HepG2 (cell line): Measurements from ENCODE around the gene ECM1. TPM values are rescaled to one million over a fixed set of nuclear protein-coding genes. Genes with fewer than 3 reads are reported as not detected.

Experiments
- CEBPB ChIP-seq: IDR thresholded peaks from 2 replicates; pipeline ENCODE4 v1.6.1; 2011; ENCODE audit warnings: low read depth, low read length, improper control_type of control experiment, borderline replicate concordance
- CEBPG ChIP-seq: IDR thresholded peaks from 2 replicates; pipeline ENCODE4 v1.6.1; 2016
- CHCHD3 ChIP-seq: sonication (generic); formaldehyde crosslinking; IDR thresholded peaks from 2 replicates; pipeline ENCODE4 v1.8.0; 2022; ENCODE audit warnings: mild to moderate bottlenecking, missing genetic modification reagents, moderate library complexity
- DNMT3B ChIP-seq: conservative IDR thresholded peaks from 2 replicates; pipeline ENCODE4 v1.6.1; 2016; ENCODE audit warnings: missing biosample characterization, control low read depth
- DPF2 ChIP-seq: sonication (generic); formaldehyde crosslinking; IDR thresholded peaks from 2 replicates; pipeline ENCODE4 v1.4.0; 2020; ENCODE audit warnings: mild to moderate bottlenecking, low read depth, missing genetic modification reagents, borderline replicate concordance
- FOXP1 ChIP-seq, 2 experiments: fragments of 450-650 bp in 1 of 2; IDR thresholded peaks; 2 replicates each; pipeline ENCODE4 v1.6.1; 2017 to 2018; ENCODE audit warnings: antibody characterized with exemption in 1 of 2
- GABPA ChIP-seq, 2 experiments: IDR thresholded peaks; 2 replicates each; pipeline ENCODE4 v1.6.1; 2011 to 2016; ENCODE audit warnings: low read depth in 2 of 2, low read length in 1 of 2, missing biosample characterization in 1 of 2, missing genetic modification characterization in 1 of 2
- GATAD1 ChIP-seq: IDR thresholded peaks from 2 replicates; pipeline ENCODE4 v1.6.1; 2016; ENCODE audit warnings: missing genetic modification reagents, missing compliant biosample characterization
- HDAC1 ChIP-seq: sonication (generic); formaldehyde crosslinking; IDR thresholded peaks from 2 replicates; pipeline ENCODE4 v1.5.1; 2020; ENCODE audit warnings: mild to moderate bottlenecking, missing genetic modification reagents
- KLF13 ChIP-seq: sonication (generic); formaldehyde crosslinking; IDR thresholded peaks from 2 replicates; pipeline ENCODE4 v1.4.0; 2020; ENCODE audit warnings: mild to moderate bottlenecking, missing genetic modification reagents
- MEF2D ChIP-seq: sonication (generic); formaldehyde crosslinking; IDR thresholded peaks from 2 replicates; pipeline ENCODE4 v1.5.1; 2020; ENCODE audit warnings: mild to moderate bottlenecking, missing genetic modification reagents
- NFIC ChIP-seq: IDR thresholded peaks from 2 replicates; pipeline ENCODE4 v1.6.1; 2012; ENCODE audit warnings: mild to moderate bottlenecking, low read length, inconsistent platforms
- REPIN1 ChIP-seq: sonication (generic); formaldehyde crosslinking; IDR thresholded peaks from 2 replicates; pipeline ENCODE4 v1.8.0; 2022; ENCODE audit warnings: missing genetic modification reagents, low read depth, mild to moderate bottlenecking, borderline replicate concordance
- SOX13 ChIP-seq, 3 experiments: fragments of 450-650 bp in 1 of 3; sonication (generic) in 1 of 3; formaldehyde crosslinking in 1 of 3; IDR thresholded peaks in 2 of 3; conservative IDR thresholded peaks in 1 of 3; 2 replicates each; pipeline versions ENCODE4 v1.5.0 to v1.6.1; 2016 to 2020; ENCODE audit warnings: antibody characterized with exemption in 1 of 3, mild to moderate bottlenecking in 1 of 3, missing compliant biosample characterization in 1 of 3, missing genetic modification reagents in 1 of 3, moderate library complexity in 1 of 3
- TGIF2 ChIP-seq: IDR thresholded peaks from 2 replicates; pipeline ENCODE4 v1.6.1; 2016; ENCODE audit warnings: control low read depth, missing compliant biosample characterization
- THRA ChIP-seq: sonication (generic); formaldehyde crosslinking; IDR thresholded peaks from 2 replicates; pipeline ENCODE4 v1.4.0; 2020; ENCODE audit warnings: missing genetic modification reagents, borderline replicate concordance
- ZFP41 ChIP-seq: sonication (generic); formaldehyde crosslinking; IDR thresholded peaks from 2 replicates; pipeline ENCODE4 v1.4.0; 2020; ENCODE audit warnings: mild to moderate bottlenecking, missing genetic modification reagents, borderline replicate concordance
- ZMYM4 ChIP-seq: sonication (generic); formaldehyde crosslinking; IDR thresholded peaks from 2 replicates; pipeline ENCODE4 v1.8.1; 2023; ENCODE audit warnings: mild to moderate bottlenecking, missing genetic modification reagents
- ZNF414 ChIP-seq: sonication (generic); formaldehyde crosslinking; IDR thresholded peaks from 2 replicates; pipeline ENCODE4 v1.5.0; 2020; ENCODE audit warnings: missing genetic modification reagents
- ZNF44 ChIP-seq: sonication (generic); formaldehyde crosslinking; IDR thresholded peaks from 2 replicates; pipeline ENCODE4 v1.5.1; 2020; ENCODE audit warnings: mild to moderate bottlenecking, missing genetic modification reagents
- ZNF878 ChIP-seq: sonication (generic); formaldehyde crosslinking; IDR thresholded peaks from 2 replicates; pipeline ENCODE4 v1.8.1; 2023; ENCODE audit warnings: mild to moderate bottlenecking, missing genetic modification reagents, moderate library complexity
- polyA plus RNA-seq, 8 experiments: library from polyadenylated mRNA; depleted of rRNA in 3 of 8; stranded (reverse) in 7 of 8; unstranded in 1 of 8; fragments of >200 nt; fragmentation: Illumina TruSeq in 4 of 8; extraction: Trizol in 4 of 8; gene quantifications; 2 replicates each; pipeline versions ENCODE4 v1.2.1 to v1.2.3, GENCODE V29; 2011 to 2016; ENCODE audit warnings: low read depth in 4 of 8, missing spikeins in 1 of 8, mixed read lengths in 1 of 8; ENCODE audit not compliant: insufficient read depth in 1 of 8
- total RNA-seq, 5 experiments: library from RNA; depleted of rRNA; stranded (reverse); fragments of >200 nt; fragmentation: Illumina TruSeq; extraction: Trizol; gene quantifications; 2 replicates each; pipeline ENCODE4 v1.2.3, GENCODE V29; 2016; ENCODE audit warnings: low read depth in 1 of 5
- TF ChIP-seq, protein P1 (sequence below), 2 experiments: sonication (generic) in 1 of 2; formaldehyde crosslinking in 1 of 2; IDR thresholded peaks; 2 replicates each; pipeline versions ENCODE4 v1.4.0 to v1.6.1; 2018 to 2020; ENCODE audit warnings: missing genetic modification reagents in 2 of 2, borderline replicate concordance in 1 of 2, low read depth in 1 of 2, mild to moderate bottlenecking in 1 of 2, missing biosample characterization in 1 of 2
- TF ChIP-seq, protein P2 (sequence below): sonication (generic); formaldehyde crosslinking; IDR thresholded peaks from 2 replicates; pipeline ENCODE4 v1.5.1; 2020; ENCODE audit warnings: missing genetic modification reagents, mild to moderate bottlenecking, borderline replicate concordance

Gene ECM1
- total and polyA plus RNA-seq, 2 of the 13 experiments (the other 11 are each of a cell fraction or from before 2014, with no cell fraction given) = 0.42 to 1.0 TPM

- TF ChIP-seq THRA (CRISPR knock-in tag) (peak; percentile 83; the same call in 1 of the 2 replicates), TGIF2 (CRISPR knock-in tag) (peak; percentile 79; the same call in 1 of the 2 replicates), GABPA (IDR thresholded peaks at IDR 0.05; ENCODE audit: low read depth, low read length) (no peak), GABPA (CRISPR knock-in tag; IDR thresholded peaks at IDR 0.05; ENCODE audit: low read depth) (0 out of 2 replicates have a peak, but pooled peaks have one; percentile 6), SOX13 (IDR thresholded peaks at IDR 0.05) (0 out of 2 replicates have a peak, but pooled peaks have one; percentile 16), SOX13 (CRISPR knock-in tag; conservative IDR thresholded peaks at IDR 0.05 in 1 of 2, IDR thresholded peaks at IDR 0.05 in 1 of 2) (peak in 1 of 2 experiments; percentile 85; a peak in 2 of 4 replicates), ZNF44 (CRISPR knock-in tag) (no peak), CHCHD3 (CRISPR knock-in tag) (no peak), ZMYM4 (CRISPR knock-in tag) (peak; percentile 14; the same call in 1 of the 2 replicates), FOXP1 (IDR thresholded peaks at IDR 0.05) (no peak), FOXP1 (CRISPR knock-in tag; IDR thresholded peaks at IDR 0.05) (peak; percentile 74), ZNF878 (CRISPR knock-in tag) (peak; percentile 61; the same call in 1 of the 2 replicates), CEBPB (peak; percentile 93), MEF2D (CRISPR knock-in tag) (peak; percentile 62; the same call in 1 of the 2 replicates), CEBPG (peak; percentile 94), ZFP41 (no peak), HDAC1 (CRISPR knock-in tag) (peak; percentile 73), DNMT3B (CRISPR knock-in tag) (0 out of 2 replicates have a peak, but pooled peaks have one; percentile 48), NFIC (peak; percentile 70), REPIN1 (CRISPR knock-in tag) (0 out of 2 replicates have a peak, but pooled peaks have one; percentile 27), ZNF414 (CRISPR knock-in tag) (no peak), KLF13 (CRISPR knock-in tag) (no peak), DPF2 (CRISPR knock-in tag) (peak; percentile 91), GATAD1 (CRISPR knock-in tag) (0 out of 2 replicates have a peak, but pooled peaks have one; percentile 25)
- TF ChIP-seq, protein P1, sequence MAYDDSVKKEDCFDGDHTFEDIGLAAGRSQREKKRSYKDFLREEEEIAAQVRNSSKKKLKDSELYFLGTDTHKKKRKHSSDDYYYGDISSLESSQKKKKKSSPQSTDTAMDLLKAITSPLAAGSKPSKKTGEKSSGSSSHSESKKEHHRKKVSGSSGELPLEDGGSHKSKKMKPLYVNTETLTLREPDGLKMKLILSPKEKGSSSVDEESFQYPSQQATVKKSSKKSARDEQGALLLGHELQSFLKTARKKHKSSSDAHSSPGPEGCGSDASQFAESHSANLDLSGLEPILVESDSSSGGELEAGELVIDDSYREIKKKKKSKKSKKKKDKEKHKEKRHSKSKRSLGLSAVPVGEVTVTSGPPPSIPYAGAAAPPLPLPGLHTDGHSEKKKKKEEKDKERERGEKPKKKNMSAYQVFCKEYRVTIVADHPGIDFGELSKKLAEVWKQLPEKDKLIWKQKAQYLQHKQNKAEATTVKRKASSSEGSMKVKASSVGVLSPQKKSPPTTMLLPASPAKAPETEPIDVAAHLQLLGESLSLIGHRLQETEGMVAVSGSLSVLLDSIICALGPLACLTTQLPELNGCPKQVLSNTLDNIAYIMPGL (CRISPR knock-in tag; IDR thresholded peaks at IDR 0.05; ENCODE audit: borderline replicate concordance in 1 of 2, low read depth in 1 of 2) = no peak
- TF ChIP-seq, protein P2, sequence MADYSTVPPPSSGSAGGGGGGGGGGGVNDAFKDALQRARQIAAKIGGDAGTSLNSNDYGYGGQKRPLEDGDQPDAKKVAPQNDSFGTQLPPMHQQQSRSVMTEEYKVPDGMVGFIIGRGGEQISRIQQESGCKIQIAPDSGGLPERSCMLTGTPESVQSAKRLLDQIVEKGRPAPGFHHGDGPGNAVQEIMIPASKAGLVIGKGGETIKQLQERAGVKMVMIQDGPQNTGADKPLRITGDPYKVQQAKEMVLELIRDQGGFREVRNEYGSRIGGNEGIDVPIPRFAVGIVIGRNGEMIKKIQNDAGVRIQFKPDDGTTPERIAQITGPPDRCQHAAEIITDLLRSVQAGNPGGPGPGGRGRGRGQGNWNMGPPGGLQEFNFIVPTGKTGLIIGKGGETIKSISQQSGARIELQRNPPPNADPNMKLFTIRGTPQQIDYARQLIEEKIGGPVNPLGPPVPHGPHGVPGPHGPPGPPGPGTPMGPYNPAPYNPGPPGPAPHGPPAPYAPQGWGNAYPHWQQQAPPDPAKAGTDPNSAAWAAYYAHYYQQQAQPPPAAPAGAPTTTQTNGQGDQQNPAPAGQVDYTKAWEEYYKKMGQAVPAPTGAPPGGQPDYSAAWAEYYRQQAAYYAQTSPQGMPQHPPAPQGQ = 0 out of 2 replicates have a peak, but pooled peaks have one; percentile 70
These were observed 34.2 kb upstream of the ECM1 start (continued) for GRCh38 chr1:150473659-150474058.
